Subcutaneous abdominal adipose tissue (tissue), 5 donors: ENCODE data around the gene PXDN.

Experiments used
- H3K27ac ChIP-seq: one replicate; pipeline ENCODE4 v1.7.0; 2013; ENCODE audit warnings: low read depth, mild to moderate bottlenecking, inconsistent platforms, low read length, moderate library complexity
- H3K27me3 ChIP-seq, 5 donors: one replicate each; pipeline ENCODE4 v1.7.0; 2013; ENCODE audit warnings: low read length in 5 of 5, inconsistent platforms in 1 of 5; ENCODE audit not compliant: control insufficient read depth in 5 of 5, insufficient read depth in 4 of 5
- H3K36me3 ChIP-seq, 5 donors: one replicate each; pipeline ENCODE4 v1.7.0; 2013; ENCODE audit warnings: low read length in 5 of 5; ENCODE audit not compliant: control insufficient read depth in 5 of 5, insufficient read depth in 5 of 5
- H3K4me1 ChIP-seq, 5 donors: one replicate each; pipeline ENCODE4 v1.7.0; 2013; ENCODE audit warnings: low read length in 5 of 5, mild to moderate bottlenecking in 3 of 5, moderate library complexity in 1 of 5; ENCODE audit not compliant: control insufficient read depth in 5 of 5, insufficient read depth in 5 of 5
- H3K4me3 ChIP-seq, 5 donors: one replicate each; pipeline ENCODE4 v1.7.0; 2013; ENCODE audit warnings: low read length in 5 of 5, low read depth in 1 of 5
- H3K9ac ChIP-seq, 5 donors: one replicate each; pipeline ENCODE4 v1.7.0; 2013; ENCODE audit warnings: low read length in 5 of 5, mild to moderate bottlenecking in 4 of 5, moderate library complexity in 3 of 5
- H3K9me3 ChIP-seq, 5 donors: one replicate each; pipeline ENCODE4 v1.7.0; 2013; ENCODE audit warnings: low read length in 5 of 5; ENCODE audit not compliant: control insufficient read depth in 5 of 5
- donor health status: healthy.
- donor health status: healthy.
- donor health status: healthy.
- donor health status: healthy.
- donor health status: healthy.

The PXDN gene

DNA sequence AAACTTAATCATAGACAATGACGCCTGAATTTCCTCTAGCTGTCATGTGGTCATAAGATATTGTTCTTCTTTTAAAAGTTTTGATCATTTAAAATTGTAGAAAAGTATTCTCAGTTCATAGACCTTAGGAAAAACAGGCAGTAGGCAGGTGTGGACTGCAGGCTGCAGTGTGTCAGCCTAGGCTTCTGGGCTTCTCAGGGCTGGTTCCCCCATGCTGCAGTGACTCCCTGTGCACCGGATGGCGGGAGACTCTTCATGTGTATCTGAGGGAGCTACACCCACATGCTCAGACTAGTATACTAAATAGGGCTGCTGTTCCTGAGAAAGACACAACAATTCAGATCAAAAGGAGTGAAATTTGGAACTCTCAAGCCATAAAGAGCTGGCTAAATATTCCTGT, 72.4 kb downstream of the PXDN start:
- no peaks in the 10 kb centered on the region for H3K27me3 ChIP-seq
- H3K4me3 ChIP-seq: no peak overlapping the region
- peak overlapping the region; percentile 41 for H3K27ac ChIP-seq
- H3K36me3 ChIP-seq: peaks cover 15 to 71% (median 66%) of the 10 kb centered on the region in 5 donors
- no peak overlapping the region for H3K9ac ChIP-seq
- peaks cover 0 to 7% (median 0%) of the 10 kb centered on the region in 5 donors for H3K4me1 ChIP-seq
- H3K9me3 ChIP-seq: no peaks in the 10 kb centered on the region

- no peak overlapping the region for H3K27ac ChIP-seq
Measured at GRCh38 chr2:1670636-1671035, 73.7 kb downstream of the PXDN start.

DNA sequence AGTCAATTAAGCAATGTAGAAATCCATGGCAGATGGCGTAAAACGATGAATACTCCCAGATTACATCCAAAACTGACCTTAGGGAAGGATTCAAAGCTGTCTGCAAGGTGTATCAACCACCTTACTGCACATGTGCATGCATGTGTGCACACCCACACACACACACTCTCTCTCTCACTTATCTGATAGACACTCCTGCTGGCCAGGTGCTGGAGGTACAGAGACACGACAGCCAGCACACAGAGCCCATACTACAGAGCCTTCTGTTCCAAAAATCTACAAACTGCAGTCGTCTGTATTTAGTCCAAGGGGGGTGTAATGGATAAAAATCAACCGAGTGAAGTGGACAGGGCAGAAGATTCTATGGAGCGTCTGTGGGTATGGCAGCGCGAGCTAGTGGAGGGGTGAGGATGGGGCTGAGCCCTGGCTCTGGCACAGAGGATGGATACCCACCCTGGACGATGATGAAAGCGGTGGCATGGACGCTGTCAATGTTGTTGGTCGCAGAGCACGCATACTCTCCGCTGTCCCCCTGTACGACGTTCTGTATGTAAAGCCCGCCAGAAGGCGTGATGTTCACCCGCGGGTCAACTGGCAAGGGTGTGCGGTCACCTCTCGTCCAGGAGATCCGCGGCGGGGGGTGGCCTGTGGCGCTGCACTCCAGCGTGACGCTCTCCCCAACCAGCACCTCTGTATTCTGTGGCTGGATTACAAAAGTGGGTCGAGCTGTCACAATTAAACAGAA, 78.4 kb downstream of the PXDN start:
- H3K27me3 ChIP-seq: no peaks in the 10 kb centered on the region
- H3K27ac ChIP-seq: no peak overlapping the region
- H3K36me3 ChIP-seq: peaks cover 7 to 70% (median 66%) of the 10 kb centered on the region in 5 donors
- peaks cover 2 to 18% (median 12%) of the 10 kb centered on the region in 5 donors for H3K4me1 ChIP-seq
- H3K9me3 ChIP-seq: no peaks in the 10 kb centered on the region
- H3K4me3 ChIP-seq: no peak overlapping the region
- no peak overlapping the region for H3K9ac ChIP-seq

More at GRCh38 chr2:1670636-1671035, 73.7 kb downstream of the PXDN start:
- Histone ChIP-seq H3K4me1 (peaks cover 0 to 7% (median 0%) of the 10 kb centered on the region in 5 donors), H3K9ac (no peak overlapping the region), H3K9me3 (no peaks in the 10 kb centered on the region), H3K4me3 (no peak overlapping the region), H3K36me3 (peaks cover 15 to 69% (median 63%) of the 10 kb centered on the region in 5 donors), H3K27me3 (no peaks in the 10 kb centered on the region)

DNA sequence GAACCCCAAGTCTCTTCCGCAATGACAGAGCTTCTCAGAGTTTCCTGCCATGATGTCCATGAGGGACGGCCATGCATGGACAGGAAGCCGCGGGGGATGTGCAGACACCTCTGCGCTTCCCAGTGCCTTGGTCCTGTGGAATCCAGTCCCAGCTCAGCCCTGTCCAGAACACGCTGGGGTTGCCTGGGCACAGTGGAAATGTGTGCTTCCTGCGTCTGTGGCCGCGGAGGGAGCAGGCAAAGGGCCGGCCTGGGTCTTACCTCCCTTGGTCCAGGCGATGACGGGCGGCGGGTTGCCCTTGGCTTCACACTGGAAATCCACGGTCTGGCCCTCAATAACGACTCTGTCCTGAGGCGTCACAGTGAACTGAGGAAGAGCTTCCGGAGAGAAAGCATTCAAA, 79.6 kb downstream of the PXDN start:
- H3K27ac ChIP-seq: peak overlapping the region; percentile 35

DNA sequence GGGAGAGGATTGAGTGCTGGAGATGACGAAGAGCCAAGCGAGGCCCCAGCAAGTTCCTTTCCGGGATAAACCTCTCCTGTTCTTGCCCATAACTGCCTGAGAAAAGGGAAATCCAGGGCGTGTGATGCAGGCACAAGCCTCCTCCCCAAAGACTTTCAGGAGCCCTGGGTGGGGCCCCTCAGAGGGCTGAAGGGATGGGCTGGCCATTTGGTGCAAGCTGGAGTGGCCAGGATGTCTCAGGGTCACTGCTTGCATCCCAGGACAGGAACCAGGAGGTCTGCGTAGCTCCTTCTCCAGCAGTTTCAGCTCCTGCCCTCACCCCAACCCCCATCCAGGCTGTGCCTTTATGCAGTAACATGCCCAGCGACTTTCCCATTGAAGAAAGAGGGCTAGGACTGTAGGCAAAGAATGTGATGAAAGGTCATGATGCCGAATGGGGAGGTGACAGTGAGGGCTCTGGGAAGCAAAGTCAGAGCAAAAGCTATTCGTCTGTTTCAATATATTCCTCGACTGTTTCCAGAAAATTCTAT, 80.2 kb downstream of the PXDN start:
- Histone ChIP-seq H3K9ac (no peak overlapping the region), H3K9me3 (no peaks in the 10 kb centered on the region), H3K36me3 (peaks cover 5 to 75% (median 74%) of the 10 kb centered on the region in 5 donors), H3K4me3 (no peak overlapping the region), H3K27ac (peak overlapping the region; percentile 35), H3K27me3 (no peaks in the 10 kb centered on the region), H3K4me1 (peaks cover 2 to 18% (median 12%) of the 10 kb centered on the region in 5 donors)

More for the DNA sequence above, 79.6 kb downstream of the PXDN start:
- H3K27me3 ChIP-seq: no peaks in the 10 kb centered on the region
- H3K4me1 ChIP-seq: peaks cover 2 to 18% (median 12%) of the 10 kb centered on the region in 5 donors
- H3K9me3 ChIP-seq: no peaks in the 10 kb centered on the region
- H3K4me3 ChIP-seq: no peak overlapping the region
- no peak overlapping the region for H3K9ac ChIP-seq
- peaks cover 5 to 77% (median 73%) of the 10 kb centered on the region in 5 donors for H3K36me3 ChIP-seq

- H3K9me3 ChIP-seq: no peaks in the 10 kb centered on the region
- no peaks in the 10 kb centered on the region for H3K27me3 ChIP-seq
- H3K4me1 ChIP-seq: peaks cover 2 to 18% (median 12%) of the 10 kb centered on the region in 5 donors
- no peak overlapping the region for H3K4me3 ChIP-seq
- H3K9ac ChIP-seq: no peak overlapping the region
- peaks cover 7 to 78% (median 76%) of the 10 kb centered on the region in 5 donors for H3K36me3 ChIP-seq
- no peak overlapping the region for H3K27ac ChIP-seq
Measured at GRCh38 chr2:1663621-1664020, 80.7 kb downstream of the PXDN start.

DNA sequence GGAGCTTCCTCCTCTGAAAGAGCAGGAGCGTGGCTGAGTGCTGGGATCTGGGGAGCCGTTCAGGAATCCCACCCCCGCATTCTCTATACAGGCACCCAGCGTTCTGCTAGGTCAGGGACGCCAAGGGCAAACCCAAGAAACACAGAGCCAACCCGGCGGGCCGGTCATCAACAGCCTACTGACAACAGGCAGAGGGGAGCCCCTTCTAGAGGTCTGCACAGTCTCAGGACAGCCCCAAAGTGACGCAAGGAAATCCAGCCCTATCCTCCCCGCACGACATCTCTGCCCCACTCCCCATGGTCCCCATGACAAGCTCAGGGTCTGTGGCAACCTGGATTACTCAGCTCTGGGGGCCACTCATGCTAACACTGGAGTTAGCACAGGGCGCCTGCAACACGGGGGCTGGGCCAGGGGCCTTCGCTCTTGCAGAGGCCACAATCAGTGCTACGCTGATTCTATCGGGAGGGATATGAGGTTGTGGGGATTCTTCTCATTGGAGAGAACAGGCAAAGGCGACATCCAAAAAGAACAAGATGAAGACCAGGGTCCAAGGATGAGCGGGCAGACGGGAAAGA, 81.6 kb downstream of the PXDN start:
- Histone ChIP-seq H3K9ac (no peak overlapping the region), H3K4me1 (peaks cover 2 to 18% (median 12%) of the 10 kb centered on the region in 5 donors), H3K36me3 (peaks cover 7 to 85% (median 82%) of the 10 kb centered on the region in 5 donors), H3K27me3 (no peaks in the 10 kb centered on the region), H3K27ac (no peak overlapping the region), H3K4me3 (no peak overlapping the region), H3K9me3 (no peaks in the 10 kb centered on the region)

- no peaks in the 10 kb centered on the region for H3K27me3 ChIP-seq
- H3K4me1 ChIP-seq: peaks cover 2 to 24% (median 12%) of the 10 kb centered on the region in 5 donors
- H3K9me3 ChIP-seq: no peaks in the 10 kb centered on the region
- H3K36me3 ChIP-seq: peaks cover 7 to 87% (median 82%) of the 10 kb centered on the region in 5 donors
- no peak overlapping the region for H3K4me3 ChIP-seq
- H3K9ac ChIP-seq: no peak overlapping the region
- H3K27ac ChIP-seq: no peak overlapping the region
Measured at GRCh38 chr2:1661891-1662605, 82.3 kb downstream of the PXDN start.

DNA sequence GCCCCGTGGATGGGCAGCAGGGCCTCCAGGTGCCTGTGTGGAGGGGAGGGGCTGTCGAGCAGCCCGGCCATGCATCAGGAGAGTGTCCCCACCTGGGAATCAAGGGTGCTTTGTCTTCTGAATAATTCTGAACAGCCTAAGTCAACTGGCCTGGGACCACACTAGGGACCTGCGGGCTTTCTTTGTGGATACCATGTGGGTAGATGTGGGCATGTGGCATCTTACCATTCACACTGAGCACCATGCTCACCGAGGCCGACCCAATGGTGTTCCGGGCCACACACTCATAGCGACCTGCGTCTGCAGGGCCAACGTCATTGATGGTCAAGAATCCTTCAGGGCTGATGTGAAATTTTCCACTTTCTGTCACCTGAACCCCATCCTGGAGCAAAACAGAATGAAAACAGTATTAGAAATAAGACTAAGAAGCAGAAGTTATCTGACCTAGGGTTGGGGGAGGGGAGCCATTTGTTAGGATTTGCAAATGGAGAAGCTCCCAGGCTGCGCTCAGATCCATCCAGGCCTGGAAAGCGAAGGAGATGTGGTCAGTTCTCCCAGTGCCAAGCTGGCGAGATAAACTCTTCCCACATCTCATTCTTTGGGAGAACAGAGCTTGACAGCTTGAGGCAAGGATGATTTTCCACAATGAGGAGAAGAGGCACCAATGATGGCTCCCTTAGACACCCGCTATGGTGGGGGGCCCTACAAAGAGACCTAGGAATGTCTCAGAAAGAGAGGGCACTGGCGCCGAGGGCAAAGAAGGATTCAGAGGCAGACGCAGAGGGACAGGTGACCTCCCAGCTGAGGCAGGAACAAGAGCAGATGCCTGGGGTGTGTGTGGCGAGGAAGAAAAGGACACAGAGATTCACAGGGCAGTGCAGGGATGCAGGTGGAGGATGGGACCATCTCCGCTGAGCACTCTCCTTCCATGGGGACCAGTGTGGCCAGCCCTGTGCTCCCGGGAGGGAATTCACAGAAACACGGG, 83.4 kb downstream of the PXDN start:
- Histone ChIP-seq H3K4me1 (peaks cover 2 to 32% (median 19%) of the 10 kb centered on the region in 5 donors), H3K9me3 (no peaks in the 10 kb centered on the region), H3K9ac (no peak overlapping the region), H3K36me3 (peaks cover 7 to 81% (median 76%) of the 10 kb centered on the region in 5 donors), H3K27ac (no peak overlapping the region), H3K27me3 (no peaks in the 10 kb centered on the region), H3K4me3 (no peak overlapping the region)
